Tibial artery (tissue), 4 donors: ENCODE data around the gene PDHB.

Source experiments
- DNase-seq, 2 donors: peaks; one replicate each; pipeline ENCODE4 v3.0.0-alpha.2; 2019
- H3K27ac ChIP-seq, 2 donors: fragments of 200-600 bp; sonication (generic) in 1 of 2; 1 replicate in 1 of 2; 2 replicates in 1 of 2; pipeline ENCODE4 v1.5.1; 2018 to 2019; ENCODE audit warnings: mild to moderate bottlenecking in 1 of 2
- H3K27me3 ChIP-seq, 2 donors: fragments of 200-600 bp; sonication (generic) in 1 of 2; one replicate each; pipeline versions ENCODE4 v1.5.1 to v1.6.0; 2016 to 2019
- H3K36me3 ChIP-seq, 3 donors: fragments of 200-600 bp; sonication (generic) in 2 of 3; one replicate each; pipeline ENCODE4 v1.5.1; 2016 to 2019; ENCODE audit warnings: mild to moderate bottlenecking in 2 of 3
- H3K4me1 ChIP-seq, 4 donors: fragments of 200-600 bp; sonication (generic) in 2 of 4; 1 replicate in 3 of 4; 2 replicates in 1 of 4; pipeline ENCODE4 v1.5.1; 2016 to 2019
- H3K4me3 ChIP-seq, 2 donors: fragments of 200-600 bp; sonication (generic) in 1 of 2; 1 replicate in 1 of 2; 2 replicates in 1 of 2; pipeline ENCODE4 v1.5.1; 2018 to 2019; ENCODE audit warnings: mild to moderate bottlenecking in 2 of 2
- H3K9me3 ChIP-seq, 3 donors: fragments of 200-600 bp; sonication (generic) in 1 of 3; one replicate each; pipeline ENCODE4 v1.5.1; 2016 to 2019
- intact Hi-C: fragments of 100-400 bp; cut with DNase I; formaldehyde crosslinking; loops from one replicate; pipeline ENCODE4 v1.15.0; 2023; ENCODE audit warnings: low total_unique reads
- TF ChIP-seq, protein P1 (sequence below), 2 experiments: fragments of 200-600 bp in 1 of 2; fragments of 450-650 bp in 1 of 2; IDR thresholded peaks; one replicate each; pipeline ENCODE4 v1.5.1; 2017 to 2019; ENCODE audit warnings: antibody characterized with exemption in 2 of 2, mild to moderate bottlenecking in 1 of 2, moderate library complexity in 1 of 2

PDHB gene

DNA sequence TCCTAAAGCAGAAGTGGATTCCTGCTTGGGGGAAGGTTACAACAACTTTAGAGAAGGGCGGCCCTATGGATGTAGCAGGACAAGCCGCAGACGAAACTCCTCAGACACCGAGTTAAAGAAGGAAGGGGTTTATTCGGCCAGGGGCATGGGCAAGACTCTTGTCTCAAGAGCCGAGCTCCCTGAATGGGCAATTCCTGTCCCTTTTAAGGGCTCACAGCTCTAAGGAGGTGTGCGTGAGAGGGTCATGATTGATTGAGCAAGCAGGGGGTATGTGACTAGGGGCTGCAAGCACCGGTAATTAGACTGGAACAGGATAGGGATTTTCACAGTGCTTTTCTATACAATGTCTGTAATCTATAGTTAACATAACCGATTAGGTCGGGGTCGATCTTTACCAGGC is 879 bp upstream of the PDHB start:
- intact Hi-C loops = no loop called here
- Histone ChIP-seq H3K27ac (peak overlapping the region; percentile 89 to 95), H3K27me3 (no peaks in the 10 kb centered on the region), H3K4me1 (peaks cover 0 to 46% (median 37%) of the 10 kb centered on the region in 4 donors), H3K4me3 (no peak overlapping the region), H3K36me3 (peaks cover 23 to 25% (median 24%) of the 10 kb centered on the region in 3 donors), H3K9me3 (no peaks in the 10 kb centered on the region)
- TF ChIP-seq, protein P1, sequence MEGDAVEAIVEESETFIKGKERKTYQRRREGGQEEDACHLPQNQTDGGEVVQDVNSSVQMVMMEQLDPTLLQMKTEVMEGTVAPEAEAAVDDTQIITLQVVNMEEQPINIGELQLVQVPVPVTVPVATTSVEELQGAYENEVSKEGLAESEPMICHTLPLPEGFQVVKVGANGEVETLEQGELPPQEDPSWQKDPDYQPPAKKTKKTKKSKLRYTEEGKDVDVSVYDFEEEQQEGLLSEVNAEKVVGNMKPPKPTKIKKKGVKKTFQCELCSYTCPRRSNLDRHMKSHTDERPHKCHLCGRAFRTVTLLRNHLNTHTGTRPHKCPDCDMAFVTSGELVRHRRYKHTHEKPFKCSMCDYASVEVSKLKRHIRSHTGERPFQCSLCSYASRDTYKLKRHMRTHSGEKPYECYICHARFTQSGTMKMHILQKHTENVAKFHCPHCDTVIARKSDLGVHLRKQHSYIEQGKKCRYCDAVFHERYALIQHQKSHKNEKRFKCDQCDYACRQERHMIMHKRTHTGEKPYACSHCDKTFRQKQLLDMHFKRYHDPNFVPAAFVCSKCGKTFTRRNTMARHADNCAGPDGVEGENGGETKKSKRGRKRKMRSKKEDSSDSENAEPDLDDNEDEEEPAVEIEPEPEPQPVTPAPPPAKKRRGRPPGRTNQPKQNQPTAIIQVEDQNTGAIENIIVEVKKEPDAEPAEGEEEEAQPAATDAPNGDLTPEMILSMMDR (IDR thresholded peaks at IDR 0.05) = no peak
- no peak for DNase-seq

DNA sequence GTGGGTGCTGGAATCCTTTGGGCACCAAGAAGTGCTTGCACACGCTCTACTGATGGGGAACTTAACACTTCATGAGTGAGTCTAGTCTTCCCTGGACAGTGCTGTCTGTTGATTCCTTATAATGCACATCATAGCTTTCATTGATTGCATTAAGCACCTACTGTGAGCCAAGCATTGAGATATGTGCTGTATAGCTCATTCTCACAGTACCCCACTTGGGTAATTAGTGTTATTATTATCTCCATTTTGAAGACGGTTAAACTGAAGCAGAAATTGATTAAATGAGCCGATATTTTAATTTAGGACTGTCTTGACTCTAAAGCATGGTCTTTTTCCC is 504 bp upstream of the PDHB start:
- TF ChIP-seq, protein P1 (IDR thresholded peaks at IDR 0.05) = no peak
- peaks cover 27 to 29% (median 28%) of the 10 kb centered on the region in 3 donors for H3K36me3 ChIP-seq
- intact Hi-C loops = no loop called here
- H3K27ac ChIP-seq = peak overlapping the region; percentile 89 to 95
- no peaks in the 10 kb centered on the region for H3K9me3 ChIP-seq
- peak overlapping the region; percentile 81 to 87 for H3K4me3 ChIP-seq
- no peaks in the 10 kb centered on the region for H3K27me3 ChIP-seq
- DNase-seq = no peak
- peaks cover 0 to 46% (median 37%) of the 10 kb centered on the region in 4 donors for H3K4me1 ChIP-seq

DNA sequence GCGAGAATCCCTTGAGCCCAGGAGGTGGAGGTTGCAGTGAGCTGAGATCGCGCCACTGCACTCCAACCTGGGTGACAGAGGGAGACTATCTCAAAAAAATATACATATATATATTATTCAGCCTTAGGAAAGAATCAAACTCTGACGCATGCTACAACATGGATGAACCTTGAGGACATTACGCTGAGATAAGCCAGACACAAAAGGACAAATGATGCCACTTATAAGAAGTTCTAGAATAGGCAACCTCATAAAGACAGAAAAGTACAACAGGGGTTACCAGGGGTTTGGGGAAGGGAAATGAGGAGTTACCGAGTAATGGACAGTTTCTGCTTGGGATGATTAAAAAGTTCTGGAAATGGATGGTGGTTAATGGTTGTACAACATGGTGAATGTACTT is 727 bp downstream of the PDHB start:
- intact Hi-C loops = no loop called here
- no peaks in the 10 kb centered on the region for H3K27me3 ChIP-seq
- peaks cover 39 to 41% (median 40%) of the 10 kb centered on the region in 3 donors for H3K36me3 ChIP-seq
- no peak for DNase-seq
- H3K4me3 ChIP-seq = peak overlapping the region; percentile 81 to 87
- no peaks in the 10 kb centered on the region for H3K9me3 ChIP-seq
- H3K27ac ChIP-seq = peak overlapping the region; percentile 89 to 95
- TF ChIP-seq, protein P1 (IDR thresholded peaks at IDR 0.05) = no peak
- H3K4me1 ChIP-seq = peaks cover 0 to 46% (median 37%) of the 10 kb centered on the region in 4 donors

DNA sequence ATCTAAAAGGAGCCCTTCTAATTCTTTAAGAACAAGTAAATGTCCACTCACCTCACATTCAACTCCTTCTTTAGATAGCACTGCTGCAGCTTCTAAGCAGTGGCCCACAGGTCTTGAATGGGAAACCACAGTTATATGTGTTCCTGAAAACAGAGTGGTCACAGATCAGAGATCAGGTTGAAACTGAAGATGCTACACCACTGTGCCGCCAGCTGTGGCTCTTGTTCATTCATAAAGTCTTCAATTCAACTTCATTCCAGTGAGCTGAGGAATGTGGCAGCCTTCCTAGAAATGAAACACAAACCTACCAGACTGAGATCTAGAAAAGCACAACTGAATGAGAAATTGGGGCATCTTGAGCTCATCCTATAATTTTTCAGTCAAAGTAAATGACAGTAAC is 4.0 kb downstream of the PDHB start:
- Histone ChIP-seq H3K4me1 (peaks cover 0 to 29% (median 22%) of the 10 kb centered on the region in 4 donors), H3K4me3 (no peak overlapping the region), H3K36me3 (peaks cover 63 to 74% (median 73%) of the 10 kb centered on the region in 3 donors), H3K9me3 (no peaks in the 10 kb centered on the region), H3K27ac (no peak overlapping the region), H3K27me3 (no peaks in the 10 kb centered on the region)
- intact Hi-C loops = no loop called here
- DNase-seq = no peak
- TF ChIP-seq, protein P1 (IDR thresholded peaks at IDR 0.05) = no peak

DNA sequence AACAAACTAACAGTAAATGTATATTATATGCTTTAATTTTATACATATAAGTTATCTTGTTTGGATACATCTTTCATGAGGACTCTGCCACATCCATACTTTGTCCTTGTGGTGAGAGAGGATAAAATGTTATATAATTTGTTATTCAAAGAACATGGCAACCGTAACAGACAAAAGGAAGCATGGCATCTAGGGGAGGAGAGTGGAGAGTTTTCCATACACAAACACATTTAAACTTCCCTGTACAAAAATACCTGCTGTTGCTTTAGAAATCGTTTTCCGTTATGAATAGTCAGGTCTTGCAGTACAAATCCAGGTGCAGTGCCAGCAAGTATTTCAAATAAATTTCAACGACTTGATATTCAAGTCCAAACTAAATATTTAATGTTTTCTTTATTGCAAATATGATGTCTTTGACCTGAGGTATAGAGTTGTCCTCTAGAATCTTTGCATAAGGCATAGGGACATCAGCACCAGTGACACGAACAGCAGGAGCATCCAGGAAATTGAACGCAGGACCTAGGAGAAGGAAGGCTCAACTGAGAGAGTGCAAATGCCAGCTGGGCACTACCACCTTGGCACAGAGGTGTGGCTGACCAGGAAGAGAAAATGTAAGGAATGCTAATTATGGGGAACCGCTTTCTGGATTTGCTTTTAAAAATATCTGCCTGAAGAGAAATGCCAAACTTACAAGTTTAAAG is 5.8 kb downstream of the PDHB start:
- intact Hi-C loops = no loop called here
- peaks cover 72 to 91% (median 89%) of the 10 kb centered on the region in 3 donors for H3K36me3 ChIP-seq
- TF ChIP-seq, protein P1 (IDR thresholded peaks at IDR 0.05) = no peak
- no peaks in the 10 kb centered on the region for H3K27me3 ChIP-seq
- H3K4me1 ChIP-seq = peaks cover 0 to 21% (median 14%) of the 10 kb centered on the region in 4 donors
- no peaks in the 10 kb centered on the region for H3K9me3 ChIP-seq
- no peak overlapping the region for H3K27ac ChIP-seq
- no peak for DNase-seq
- no peak overlapping the region for H3K4me3 ChIP-seq
